NCI-H526 treated with DMSO at 0.1 percent for 48 hours (cell line): ENCODE data around the gene KIF26A.

Experiments
- DNase-seq: peaks from one replicate; lab custom pipeline; 2025; lab: John Stamatoyannopoulos, UW

The KIF26A gene

DNA sequence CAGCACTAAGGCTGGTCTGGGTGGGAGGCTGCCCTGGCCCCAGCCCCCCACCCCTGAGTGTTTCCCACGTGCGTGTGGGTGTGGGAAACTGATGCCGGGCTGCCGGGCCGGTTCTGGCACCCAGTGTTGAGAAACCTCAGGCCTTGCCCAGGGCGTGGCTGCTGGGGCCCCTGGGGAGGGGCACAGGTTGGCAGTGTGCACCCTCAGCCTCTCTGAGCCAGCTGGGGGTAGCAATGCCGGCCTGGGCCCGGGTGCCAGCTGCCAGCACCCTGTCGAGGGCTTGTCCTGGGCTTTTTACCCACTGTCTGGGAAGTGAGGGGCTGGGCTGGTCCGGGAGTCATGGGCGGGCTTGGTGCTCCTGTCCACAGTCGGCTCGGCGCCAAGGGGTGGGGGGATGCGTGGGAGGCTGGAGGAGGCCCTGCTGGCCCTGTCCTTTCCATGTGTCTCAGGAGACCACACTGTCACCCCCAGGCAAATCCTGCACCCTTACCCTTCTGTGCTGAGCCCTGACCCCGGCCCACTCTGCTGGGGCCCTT lies 37.2 kb upstream of the KIF26A start:
- no peak for DNase-seq

DNA sequence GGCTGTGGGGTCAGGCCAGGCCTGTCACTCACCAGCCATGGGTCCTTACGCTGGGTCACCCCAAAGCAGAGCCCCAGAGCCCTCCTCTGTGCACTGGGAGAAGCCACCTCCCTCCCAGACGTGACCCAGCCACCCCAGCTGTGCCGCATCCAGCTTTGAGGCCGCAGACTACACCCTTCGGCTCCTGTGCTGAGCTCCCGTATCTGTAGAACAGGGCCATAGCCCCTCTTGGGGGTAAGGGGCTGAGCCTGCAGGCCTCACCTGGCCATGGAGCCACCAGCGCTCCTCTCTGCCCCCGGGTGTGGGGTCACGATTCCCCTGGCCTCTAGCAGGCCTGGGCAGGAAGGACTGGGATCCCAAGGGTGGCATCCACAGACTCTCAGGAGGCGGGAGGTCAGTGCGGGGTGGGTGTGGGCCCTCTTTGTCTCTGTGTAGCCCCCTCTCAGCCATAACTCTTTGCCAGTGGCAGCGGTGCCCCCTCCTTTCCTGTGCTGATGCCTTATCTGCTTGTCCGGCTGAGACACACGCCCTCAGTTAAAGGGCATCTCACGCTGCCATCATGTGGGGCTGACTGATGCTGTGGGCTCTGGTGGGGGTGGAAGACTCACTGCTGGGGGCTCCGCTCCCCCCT lies 36.6 kb upstream of the KIF26A start:
- no peak for DNase-seq

DNA sequence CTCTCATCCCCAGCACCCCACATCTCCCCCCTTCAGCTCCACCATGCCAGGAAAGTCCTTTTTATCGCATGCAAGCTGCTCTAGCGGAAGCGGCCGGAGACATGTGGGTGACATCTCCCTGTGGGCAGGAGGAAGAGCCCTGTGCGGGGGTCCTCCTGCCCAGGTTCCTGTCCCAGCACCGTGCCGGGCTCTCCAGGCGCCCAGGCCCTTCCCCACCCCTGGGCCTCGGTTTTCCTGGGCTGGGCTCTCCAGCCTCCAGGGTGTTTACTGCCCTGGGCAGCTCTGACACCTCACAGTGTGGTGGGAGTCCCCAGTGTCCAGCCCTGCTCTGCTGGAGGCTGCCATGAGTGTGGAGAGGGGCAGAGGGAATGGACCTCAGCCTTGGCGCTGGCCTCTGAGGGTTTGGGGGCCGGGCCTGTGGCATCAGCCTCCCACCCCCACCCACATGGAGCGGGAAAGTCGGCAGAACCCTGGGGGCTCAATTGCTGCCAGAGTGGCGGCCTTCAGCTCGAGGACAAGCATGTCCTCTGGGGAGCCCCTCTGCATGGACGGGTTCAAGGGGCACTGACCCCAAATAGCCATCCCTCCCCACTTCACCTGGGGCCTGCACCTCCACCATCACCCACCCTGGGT lies 36.0 kb upstream of the KIF26A start:
- DNase-seq: no peak

DNA sequence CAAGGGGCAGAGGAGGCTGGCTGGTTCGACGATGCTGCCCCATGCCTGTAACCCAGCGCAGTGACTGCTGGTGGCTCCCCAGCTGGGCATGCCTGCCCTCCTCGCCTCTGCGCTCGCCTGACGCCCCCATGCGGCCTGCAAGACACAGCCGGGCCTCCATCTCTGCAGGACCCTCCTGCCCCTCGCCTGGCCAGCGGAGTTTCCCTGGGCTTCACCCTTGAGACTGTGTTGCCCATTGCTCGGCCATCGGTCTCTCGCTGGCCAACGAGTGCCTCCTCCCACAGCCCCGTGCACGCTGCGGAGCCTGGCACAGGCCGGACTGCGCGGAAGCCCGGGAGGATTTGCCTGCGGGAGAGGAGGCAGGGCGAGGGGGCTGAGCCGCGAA lies 35.3 kb upstream of the KIF26A start:
- DNase-seq: no peak

DNA sequence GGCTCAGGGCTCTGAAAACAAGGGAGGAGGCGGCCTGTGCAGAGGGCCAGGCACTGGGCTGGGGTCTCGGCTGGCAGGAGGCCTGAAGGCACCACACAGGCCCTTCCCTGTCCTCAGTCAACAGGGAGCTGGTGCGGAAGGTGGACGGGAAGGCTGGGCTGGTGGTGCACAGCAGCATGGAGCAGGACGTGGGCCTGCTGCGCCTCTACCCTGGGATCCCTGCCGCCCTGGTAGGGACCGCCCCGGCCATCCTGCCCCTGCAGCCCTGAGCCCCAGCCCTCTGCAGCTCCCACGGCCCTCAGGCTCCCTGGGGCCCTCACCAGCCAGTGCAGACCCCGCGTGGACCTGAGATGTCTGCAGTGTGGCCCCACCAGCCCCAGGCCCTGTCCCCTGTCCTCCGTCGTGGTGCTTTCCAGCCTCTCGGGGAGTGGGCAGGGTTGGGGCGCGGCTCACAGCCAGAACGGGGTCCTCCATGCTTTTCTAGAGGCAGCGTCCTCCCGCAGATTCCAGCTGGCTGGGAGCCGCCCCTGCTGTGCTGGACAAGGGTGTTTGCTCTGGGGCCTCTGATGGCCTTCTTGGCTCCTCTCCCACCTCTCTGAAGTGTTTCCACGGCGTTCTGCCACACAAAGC lies 34.8 kb upstream of the KIF26A start:
- no peak for DNase-seq

DNA sequence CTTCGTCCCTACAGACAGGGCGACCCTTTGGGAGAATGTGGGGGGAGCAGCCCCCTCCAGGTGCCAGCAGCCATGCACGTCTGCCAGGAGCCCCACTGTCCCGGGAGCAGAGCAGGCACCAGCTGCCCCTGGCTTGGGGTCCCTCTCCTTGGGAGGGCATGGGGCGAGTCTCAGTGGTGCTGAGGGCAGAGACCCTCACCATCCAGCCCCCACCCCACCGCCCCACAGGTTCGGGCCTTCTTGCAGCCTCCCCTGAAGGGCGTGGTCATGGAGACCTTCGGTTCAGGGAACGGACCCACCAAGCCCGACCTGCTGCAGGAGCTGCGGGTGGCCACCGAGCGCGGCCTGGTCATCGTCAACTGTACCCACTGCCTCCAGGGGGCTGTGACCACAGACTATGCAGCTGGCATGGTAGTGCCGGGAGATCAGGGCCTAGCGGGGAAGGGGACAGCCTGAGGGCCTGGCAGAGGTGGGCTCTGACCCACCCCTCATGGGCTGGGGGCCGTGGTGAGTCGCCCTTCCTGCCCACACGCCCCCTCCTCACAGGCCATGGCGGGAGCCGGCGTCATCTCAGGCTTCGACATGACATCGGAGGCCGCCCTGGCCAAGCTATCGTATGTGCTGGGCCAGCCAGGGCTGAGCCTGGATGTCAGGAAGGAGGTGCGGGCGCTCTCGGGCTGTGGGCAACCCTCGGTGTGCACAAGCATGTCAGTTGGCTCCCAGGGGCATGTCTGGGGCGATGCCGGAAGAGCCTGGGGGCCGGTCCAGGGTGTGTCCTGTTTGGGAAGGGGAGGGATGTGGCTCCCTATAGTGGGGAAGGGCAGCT lies 34.1 kb upstream of the KIF26A start:
- DNase-seq: no peak

DNA sequence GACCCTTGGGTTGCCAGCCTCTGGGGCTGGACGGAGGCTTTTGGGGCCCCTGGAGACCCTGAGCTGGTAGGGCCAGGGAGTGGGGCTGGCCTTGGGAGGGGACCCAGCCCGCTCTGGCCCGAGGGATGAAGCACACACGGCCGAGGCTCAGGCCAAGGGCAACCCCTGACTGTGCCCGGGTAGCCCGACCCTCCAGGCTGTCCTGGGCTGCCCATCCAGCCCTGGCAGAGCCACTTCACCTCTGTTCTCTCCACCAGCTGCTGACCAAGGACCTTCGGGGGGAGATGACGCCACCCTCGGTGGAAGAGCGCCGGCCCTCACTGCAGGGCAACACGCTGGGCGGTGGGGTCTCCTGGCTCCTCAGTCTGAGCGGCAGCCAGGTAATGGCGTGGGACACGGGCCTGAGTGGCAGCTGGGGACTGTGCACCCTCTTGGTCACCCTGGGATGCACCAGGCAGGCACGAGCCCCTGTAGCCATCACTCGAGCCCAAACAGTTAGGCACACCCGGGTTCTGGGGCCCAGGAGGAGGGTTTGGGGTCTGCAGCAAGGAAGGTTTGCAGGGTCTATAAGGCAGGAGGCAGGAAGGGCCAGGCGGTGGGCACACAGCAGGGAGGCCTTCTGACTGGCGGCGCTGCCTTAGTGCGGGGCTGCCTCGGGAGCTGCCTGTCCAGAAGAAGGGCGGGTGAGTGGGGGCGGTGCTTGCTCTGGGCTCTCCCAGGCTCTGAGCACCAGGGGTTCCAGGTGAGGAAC lies 33.1 kb upstream of the KIF26A start:
- DNase-seq: no peak

DNA sequence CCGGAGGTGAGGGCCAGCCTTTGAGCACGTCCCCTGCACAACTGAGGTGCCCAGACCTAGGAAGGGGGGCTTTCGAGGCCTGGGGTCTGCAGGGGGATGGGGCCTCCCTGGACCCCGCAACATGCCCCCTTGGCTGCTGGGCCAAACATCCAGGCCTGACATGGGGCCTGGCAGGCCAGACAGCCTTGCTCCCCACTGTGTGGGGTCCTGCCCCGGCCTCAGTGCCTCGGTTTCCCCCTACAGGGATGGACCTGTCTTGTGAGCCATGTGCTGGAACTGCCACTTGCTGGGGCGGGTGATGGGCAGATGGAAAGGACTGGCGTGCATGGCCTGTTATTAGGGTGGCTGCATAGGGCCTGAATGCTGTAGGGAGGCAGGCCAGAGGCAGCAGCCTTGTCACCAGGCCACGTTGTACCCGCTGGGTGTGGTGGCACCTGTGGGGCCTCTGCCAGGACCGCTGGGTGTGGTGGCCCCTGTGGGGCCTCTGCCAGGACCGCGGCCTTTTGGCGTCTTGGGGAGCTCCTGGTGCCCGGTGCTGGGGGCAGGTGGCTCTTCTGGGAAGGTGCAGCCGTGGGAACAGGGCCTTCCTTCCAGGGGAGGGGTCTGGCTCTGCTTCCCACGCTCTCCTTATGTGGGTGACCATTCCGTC lies 32.4 kb upstream of the KIF26A start:
- DNase-seq: no peak

DNA sequence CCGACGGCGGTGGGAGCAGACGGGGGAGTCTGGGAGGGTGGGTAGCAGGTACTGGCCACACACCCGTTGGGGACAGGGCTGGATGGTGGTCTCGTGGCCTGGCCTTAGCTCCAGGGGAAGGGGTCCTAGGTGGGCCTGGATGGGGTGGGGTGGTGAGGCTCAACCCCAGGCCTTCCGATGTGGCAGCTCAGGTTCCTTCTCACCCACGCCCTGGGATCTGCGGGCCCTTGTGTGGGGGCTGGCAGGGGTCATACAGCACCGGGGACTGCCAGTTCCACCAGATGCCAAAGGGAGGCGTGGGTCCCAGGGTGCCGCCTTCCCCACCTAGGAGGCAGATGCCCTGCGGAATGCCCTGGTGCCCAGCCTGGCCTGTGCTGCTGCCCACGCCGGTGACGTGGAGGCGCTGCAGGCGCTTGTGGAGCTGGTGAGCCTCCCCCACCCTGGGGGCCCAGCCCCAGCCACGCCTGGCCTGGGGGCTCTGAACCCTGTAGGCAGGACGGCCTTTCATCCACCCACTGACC lies 31.9 kb upstream of the KIF26A start:
- DNase-seq: no peak

DNA sequence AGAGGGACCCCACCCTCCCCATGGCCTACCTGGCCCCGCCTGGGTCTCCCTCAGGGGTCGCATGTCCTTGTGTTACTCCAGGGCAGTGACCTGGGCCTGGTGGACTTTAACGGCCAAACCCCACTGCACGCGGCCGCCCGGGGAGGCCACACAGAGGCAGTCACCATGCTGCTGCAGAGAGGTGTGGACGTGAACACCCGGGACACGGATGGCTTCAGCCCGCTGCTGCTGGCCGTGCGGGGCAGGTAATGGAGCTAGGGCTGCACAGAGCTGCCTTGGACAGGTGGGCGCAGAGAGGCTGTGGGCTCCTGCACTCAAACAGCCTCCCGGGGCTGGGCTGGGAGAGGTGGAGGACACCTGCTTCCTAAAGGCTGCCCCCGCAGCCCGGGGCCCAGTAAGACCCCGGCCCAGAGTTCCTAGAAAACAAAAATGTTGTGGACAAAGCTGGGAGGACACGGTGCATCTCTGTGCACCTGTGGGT lies 31.2 kb upstream of the KIF26A start:
- no peak for DNase-seq

DNA sequence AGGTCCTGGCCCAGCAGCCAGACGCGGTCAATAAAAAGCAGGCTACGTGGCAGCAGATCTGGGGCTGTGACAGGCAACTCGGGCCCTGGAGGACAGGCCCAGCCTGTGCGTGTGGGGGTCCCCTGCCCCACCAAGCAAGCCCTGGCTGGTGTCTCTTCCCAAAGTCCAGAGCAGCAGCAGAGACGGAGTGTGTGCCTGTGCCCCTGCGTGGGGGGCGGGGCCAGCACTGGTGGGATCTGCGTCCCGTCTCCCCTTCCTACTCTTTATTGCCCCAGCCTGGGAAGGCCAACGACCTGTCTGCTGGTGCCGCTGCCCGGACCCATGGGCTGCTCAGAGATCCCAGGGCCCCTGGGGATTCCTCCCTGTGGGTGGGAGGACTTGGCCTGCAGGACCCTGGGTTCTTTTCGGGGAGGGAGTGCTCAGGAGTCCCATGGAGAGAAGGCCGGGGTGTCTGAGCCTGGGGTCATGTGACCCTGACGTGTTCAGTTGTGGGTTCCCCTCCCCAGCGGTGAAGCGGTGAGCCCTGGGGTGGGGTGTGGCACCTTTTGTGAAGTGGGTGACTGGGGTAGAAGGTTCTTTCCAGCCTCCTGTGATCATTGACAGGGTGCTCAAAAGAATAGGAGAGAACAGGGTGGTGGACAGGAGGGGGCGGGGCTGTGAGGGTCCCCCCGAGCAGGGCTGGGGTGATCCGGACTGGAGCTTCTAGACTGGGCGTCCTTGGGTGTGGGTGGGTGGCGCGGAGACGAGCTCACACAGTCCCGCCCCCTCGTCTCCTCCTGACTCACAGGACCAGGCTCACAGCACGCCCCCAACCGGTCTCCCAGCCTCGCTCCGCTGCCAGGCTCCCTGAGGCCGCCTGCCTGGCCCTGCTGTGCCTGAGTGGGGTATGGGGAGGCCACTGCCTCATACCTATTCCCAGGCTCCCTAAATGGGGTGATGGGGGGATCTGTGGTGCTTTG lies 30.5 kb upstream of the KIF26A start:
- no peak for DNase-seq

DNA sequence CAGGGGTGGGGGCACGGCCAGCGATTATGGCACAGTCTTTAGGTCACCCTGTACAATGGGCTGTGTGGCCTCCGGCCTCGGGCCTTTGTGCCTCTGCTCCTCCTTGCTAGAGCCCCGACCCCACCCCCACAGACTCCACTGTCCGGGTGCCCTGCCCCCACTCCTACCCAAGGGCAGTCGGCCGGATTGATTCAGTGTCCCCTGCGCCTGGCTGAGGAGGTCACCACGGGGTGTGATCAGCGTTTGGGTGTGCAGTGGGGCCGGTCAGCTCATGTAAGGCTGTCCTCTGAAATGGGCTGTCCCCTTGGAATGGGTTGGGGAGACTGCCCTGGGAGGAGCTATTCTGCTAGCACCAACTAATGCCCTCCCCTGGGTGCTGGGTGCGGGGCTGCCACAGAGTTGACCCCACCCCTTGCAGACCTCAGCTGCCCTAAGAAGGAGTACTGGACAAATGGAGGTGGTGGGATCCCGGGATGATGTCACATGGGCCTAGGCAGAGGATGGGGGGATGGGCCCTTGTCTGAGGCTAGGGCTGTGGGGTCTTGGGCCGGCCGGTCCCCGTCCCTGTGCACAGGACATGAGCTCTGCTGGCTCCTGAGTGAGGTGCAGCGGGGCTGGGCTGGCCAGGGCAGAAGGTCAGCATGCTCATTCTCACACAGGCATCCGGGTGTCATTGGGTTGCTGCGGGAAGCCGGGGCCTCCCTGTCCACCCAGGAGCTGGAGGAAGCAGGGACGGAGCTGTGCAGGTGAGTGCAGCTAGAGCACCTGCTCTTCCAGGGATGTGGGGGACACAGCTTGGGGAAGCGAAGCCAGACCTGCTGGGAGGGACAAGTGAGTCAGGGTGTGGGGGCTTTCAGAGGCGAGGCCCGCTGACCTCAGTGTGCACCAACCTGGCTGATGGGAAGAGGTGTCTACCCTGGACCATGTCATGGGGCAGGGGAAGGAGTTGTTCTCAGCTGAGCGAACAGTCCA lies 29.5 kb upstream of the KIF26A start:
- DNase-seq: no peak

DNA sequence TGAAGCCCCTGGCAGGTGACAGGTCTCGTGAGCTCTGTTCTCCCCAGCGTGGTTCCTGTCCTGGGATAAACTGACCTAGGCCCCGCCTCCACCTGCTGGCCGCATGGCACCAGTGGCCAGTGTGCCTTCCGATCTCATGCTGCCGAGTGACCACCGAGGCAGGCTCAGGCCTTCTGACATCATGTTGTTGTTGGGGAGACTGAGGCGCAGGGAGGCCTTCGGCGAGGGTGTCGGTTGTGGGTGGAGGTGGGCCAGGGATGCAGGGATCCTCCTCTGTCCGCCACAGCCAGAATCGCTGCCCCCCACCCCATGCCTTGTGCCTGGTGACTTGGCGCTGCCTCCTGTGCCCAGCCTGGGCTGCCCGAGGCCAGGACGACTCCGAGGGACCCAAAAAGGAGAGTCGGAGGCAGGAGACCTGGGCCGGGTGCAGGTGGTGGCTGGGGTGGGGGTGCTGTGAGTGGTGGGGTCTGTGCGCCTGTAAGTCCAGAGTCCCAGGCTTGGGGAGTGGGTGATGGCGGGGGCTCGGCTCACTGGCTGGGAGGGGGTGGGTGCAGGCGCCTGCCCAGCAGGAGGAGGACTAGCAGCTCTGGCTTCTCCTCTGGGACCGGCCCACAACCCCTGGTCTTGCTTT lies 28.5 kb upstream of the KIF26A start:
- DNase-seq: no peak

DNA sequence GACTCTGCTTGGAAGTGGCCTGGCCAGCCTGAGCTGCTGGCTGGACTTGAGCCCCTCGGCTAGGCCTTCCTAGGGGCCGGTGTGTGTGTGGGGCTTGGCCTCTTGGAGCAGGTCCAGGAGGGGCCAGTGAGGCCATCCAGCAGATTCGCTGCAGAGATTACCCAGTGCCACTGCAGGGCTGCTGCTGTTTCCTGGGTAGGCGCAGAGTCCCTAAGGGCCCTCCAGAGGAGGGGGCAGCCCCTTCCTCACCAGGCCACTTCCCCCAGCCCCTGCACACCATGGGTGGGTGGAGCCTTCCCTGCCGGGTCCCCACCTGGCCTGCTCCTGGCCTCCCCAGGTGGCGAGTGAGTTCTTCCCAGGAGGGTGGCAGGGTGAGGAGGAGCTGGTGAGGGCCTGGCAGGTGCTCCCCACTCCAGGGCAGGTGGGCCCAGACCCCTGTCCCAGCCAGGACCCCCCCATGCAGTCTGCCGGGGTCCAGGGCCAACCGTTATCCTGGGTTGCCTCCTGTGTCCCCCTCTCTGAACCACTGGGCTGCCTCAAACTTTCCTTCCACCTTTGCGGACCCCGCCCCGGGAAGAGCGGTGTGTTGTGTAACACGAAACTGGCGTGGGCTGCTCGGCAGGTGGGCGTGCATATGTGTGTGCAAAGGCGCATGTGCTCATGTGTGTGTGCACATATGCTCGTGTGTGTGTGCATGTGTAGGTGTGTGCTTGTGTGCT lies 27.7 kb upstream of the KIF26A start:
- no peak for DNase-seq

DNA sequence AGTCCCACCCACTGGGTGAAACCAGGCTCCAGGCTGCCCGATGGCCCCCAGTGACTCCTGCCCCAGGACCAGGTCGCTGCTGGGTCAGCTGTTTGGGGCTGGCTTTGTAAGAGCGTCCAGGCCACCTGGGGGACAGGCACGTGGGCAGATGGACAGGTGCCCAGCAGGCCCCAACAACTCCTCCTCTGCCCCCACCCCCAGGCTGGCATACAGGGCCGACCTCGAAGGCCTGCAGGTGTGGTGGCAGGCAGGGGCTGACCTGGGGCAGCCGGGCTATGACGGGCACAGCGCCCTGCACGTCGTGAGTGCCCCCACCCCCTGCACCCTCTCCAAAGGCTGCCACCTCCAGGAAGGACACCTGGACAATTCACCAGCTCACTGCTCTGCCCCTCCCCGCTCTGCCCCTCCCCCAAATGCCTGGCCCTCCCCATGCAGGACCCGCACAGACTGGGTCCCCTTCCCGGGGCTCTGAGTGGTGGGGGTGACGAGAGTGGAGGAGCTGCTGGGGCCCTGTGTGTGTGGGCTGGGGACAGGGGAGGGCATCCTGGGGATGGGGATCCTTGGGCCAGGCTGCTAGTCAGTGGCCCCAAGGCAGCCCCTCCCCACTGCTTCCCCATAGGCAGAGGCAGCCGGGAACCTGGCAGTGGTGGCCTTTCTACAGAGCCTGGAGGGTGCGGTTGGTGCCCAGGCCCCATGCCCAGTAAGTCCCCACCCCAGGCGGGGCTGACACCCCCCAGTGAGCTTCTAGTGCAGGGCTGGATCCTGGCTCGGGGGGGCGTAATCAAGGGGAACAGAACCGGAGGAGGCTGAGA lies 26.9 kb upstream of the KIF26A start:
- no peak for DNase-seq

DNA sequence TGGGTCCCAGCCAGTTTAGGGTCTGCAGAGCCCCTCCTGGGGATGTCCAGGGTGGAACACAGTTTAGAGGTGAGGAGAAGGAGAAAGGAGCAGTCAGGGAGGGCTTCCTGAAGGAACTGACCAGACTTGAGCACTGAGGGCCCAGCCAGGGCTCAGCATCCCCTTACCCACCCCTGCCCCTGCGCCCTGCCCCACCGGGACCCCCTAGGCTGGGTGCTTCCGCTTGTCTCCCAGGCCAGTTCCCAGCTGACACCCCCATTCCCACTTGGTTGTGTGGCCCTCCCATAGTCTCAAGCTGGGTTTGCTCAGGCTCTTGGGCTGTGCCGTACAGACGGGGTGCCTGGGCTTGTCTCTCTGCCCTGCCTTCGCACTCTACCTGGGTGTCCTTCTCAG lies 26.3 kb upstream of the KIF26A start:
- no peak for DNase-seq
